ENCODE results near the gene SLC35E4. TPM values are rescaled to one million over a fixed set of nuclear protein-coding genes. Genes with fewer than 3 reads are reported as not detected.

The SLC35E4 gene
- polyA plus RNA-seq, 1 experiment: 4.9 TPM

- CTCF ChIA-PET: no interaction called here
- no peaks in the 10 kb centered on the region for H3K36me3 ChIP-seq (ENCODE audit: control insufficient read depth, insufficient read depth, low read length)
- no peak overlapping the region for H3K4me3 ChIP-seq (ENCODE audit: low read depth, low read length)
- POLR2A ChIA-PET: no interaction called here
- no peaks in the 10 kb centered on the region for H3K27me3 ChIP-seq (ENCODE audit: control insufficient read depth, insufficient read depth, low read length)
- DNase-seq (ENCODE audit: low read depth): no peak
- TF ChIP-seq, protein P1, sequence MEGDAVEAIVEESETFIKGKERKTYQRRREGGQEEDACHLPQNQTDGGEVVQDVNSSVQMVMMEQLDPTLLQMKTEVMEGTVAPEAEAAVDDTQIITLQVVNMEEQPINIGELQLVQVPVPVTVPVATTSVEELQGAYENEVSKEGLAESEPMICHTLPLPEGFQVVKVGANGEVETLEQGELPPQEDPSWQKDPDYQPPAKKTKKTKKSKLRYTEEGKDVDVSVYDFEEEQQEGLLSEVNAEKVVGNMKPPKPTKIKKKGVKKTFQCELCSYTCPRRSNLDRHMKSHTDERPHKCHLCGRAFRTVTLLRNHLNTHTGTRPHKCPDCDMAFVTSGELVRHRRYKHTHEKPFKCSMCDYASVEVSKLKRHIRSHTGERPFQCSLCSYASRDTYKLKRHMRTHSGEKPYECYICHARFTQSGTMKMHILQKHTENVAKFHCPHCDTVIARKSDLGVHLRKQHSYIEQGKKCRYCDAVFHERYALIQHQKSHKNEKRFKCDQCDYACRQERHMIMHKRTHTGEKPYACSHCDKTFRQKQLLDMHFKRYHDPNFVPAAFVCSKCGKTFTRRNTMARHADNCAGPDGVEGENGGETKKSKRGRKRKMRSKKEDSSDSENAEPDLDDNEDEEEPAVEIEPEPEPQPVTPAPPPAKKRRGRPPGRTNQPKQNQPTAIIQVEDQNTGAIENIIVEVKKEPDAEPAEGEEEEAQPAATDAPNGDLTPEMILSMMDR (IDR thresholded peaks at IDR 0.05; ENCODE audit: insufficient read depth, low read depth, low read length): peak; percentile 46
Observed at GRCh38 chr22:30602049-30602448, 33.5 kb upstream of the SLC35E4 start.

DNA sequence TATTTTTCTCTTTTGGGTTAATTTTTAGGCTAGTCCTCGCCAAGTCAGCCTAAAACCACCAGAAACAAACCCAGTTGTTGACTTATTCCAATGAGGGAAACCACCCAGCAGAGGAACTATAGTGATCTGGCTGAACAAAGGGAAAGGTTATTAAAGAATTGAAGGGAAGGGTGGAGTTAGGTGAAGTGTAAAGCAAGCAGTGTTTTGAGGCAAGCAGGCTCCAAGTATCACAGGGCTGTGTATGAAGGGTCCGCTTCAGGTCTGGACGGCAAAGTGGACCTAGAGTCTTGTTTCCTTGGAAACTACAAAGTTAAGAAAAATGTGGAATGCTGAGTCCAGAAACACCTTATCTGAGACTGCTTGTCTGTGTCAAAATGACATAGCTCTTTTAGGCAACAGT is 31.8 kb upstream of the SLC35E4 start:
- TF ChIP-seq, protein P1 (IDR thresholded peaks at IDR 0.05; ENCODE audit: insufficient read depth, low read depth, low read length): no peak
- DNase-seq (ENCODE audit: low read depth): no peak
- POLR2A ChIA-PET: no interaction called here
- CTCF ChIA-PET: interaction anchor here (1.0 to 2.4 kb wide), 3 partner anchors 11 to 152 kb away, joined by 3 to 5 read pairs (median 4); no protein-coding TSS in a partner anchor
- H3K27me3 ChIP-seq (ENCODE audit: control insufficient read depth, insufficient read depth, low read length): no peaks in the 10 kb centered on the region
- no peaks in the 10 kb centered on the region for H3K36me3 ChIP-seq (ENCODE audit: control insufficient read depth, insufficient read depth, low read length)
- H3K4me3 ChIP-seq (ENCODE audit: low read depth, low read length): no peak overlapping the region

DNA sequence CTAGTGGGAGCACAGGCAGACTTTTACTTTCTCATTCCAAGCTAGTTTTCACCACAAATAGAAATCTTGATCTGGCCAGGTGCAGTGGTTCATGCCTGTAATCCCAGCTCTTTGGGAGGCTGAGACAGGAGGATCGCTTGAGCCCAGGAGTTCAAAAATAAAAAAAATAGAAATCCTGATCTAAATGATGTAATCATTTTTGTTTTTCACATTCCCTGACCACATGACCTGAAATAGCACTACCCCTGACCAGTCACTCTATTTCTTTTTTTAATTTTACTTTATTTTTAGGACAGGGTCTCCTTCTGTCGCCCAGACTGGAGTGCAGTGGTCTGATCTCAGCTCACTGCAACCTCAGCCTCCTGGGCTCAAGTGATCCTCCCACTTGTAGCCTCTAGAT is 30.9 kb upstream of the SLC35E4 start:
- TF ChIP-seq, protein P1 (IDR thresholded peaks at IDR 0.05; ENCODE audit: insufficient read depth, low read depth, low read length): no peak
- CTCF ChIA-PET: interaction anchor here (0.6 to 2.4 kb wide), 4 partner anchors 10 to 1427 kb away, joined by 3 to 5 read pairs (median 4); no protein-coding TSS in a partner anchor
- Histone ChIP-seq H3K36me3 (ENCODE audit: control insufficient read depth, insufficient read depth, low read length) (no peaks in the 10 kb centered on the region), H3K4me3 (ENCODE audit: low read depth, low read length) (no peak overlapping the region), H3K27me3 (ENCODE audit: control insufficient read depth, insufficient read depth, low read length) (no peaks in the 10 kb centered on the region)
- POLR2A ChIA-PET: no interaction called here
- no peak for DNase-seq (ENCODE audit: low read depth)

DNA sequence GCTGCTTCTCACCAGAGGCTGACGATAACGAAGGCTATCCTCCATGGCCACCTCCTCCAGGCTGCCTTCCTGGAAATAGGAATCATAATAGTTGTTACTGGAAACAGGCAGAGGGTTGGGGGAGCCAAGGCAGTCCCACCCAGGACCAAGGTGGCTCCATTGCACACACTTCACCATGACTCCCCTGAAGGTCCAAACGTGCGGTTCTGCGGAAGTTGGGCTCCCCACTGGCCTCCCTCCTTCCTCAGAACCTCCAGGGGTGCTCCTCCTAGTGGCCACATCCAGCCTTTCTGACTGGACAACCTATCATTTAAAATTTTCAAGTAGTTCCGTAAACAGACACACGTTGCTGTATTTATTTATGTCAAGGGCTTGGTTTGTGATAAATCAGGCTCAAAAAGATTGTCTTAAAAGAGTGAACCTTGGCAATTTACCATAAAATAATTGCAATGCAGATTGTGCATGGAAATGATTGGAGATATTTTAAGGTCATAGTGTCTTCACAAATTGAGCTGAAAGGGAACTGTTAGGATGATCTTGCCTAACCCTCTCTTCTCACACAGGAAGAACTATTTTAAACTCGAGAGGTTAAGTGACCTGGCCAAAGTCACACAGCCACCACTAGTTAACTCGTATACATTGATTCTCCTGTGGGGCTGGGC is 30.0 kb upstream of the SLC35E4 start:
- no peak for DNase-seq (ENCODE audit: low read depth)
- Histone ChIP-seq H3K36me3 (ENCODE audit: control insufficient read depth, insufficient read depth, low read length) (no peaks in the 10 kb centered on the region), H3K27me3 (ENCODE audit: control insufficient read depth, insufficient read depth, low read length) (no peaks in the 10 kb centered on the region), H3K4me3 (ENCODE audit: low read depth, low read length) (no peak overlapping the region)
- CTCF ChIA-PET: interaction anchor here (0.9 to 3.2 kb wide), 8 partner anchors 8 to 502 kb away, joined by 3 to 15 read pairs (median 5); partner anchors contain the start of genes PES1 and SELENOM
- POLR2A ChIA-PET: no interaction called here
- TF ChIP-seq, protein P1 (IDR thresholded peaks at IDR 0.05; ENCODE audit: insufficient read depth, low read depth, low read length): peak; percentile 70

- Histone ChIP-seq H3K4me3 (ENCODE audit: low read depth, low read length) (peak within 1 kb of the TSS; percentile 39), H3K36me3 (ENCODE audit: control insufficient read depth, insufficient read depth, low read length) (no peaks in the 10 kb centered on the region), H3K27me3 (ENCODE audit: control insufficient read depth, insufficient read depth, low read length) (no peaks in the 10 kb centered on the region)
- CTCF ChIA-PET: interaction anchor here (0.9 to 3.2 kb wide), 7 partner anchors 9 to 501 kb away, joined by 3 to 15 read pairs (median 5); partner anchors contain the start of genes PES1 and SELENOM
- TF ChIP-seq, protein P1 (IDR thresholded peaks at IDR 0.05; ENCODE audit: insufficient read depth, low read depth, low read length): no peak
- DNase-seq (ENCODE audit: low read depth): no peak
- POLR2A ChIA-PET: no interaction called here
Observed at GRCh38 chr22:30606455-30607299, 28.9 kb upstream of the SLC35E4 start, which contains the start of gene TCN2. Gene TCN2, plus strand, starts transcription at chr22:30607174. Its CDS starts 158 bp downstream, at chr22:30607332.

Measured in BJ (cell line).